MM.1S (cell line): ENCODE results near the gene TUBGCP5.

Experiments used
- CTCF ChIP-seq: fragments of 300-600 bp; sonication (generic); IDR thresholded peaks from 2 replicates; pipeline ENCODE4 v1.5.1; 2016; ENCODE audit warnings: antibody characterized with exemption, low read length, mixed read lengths
- EZH2 ChIP-seq: fragments of 300-600 bp; sonication (generic); optimal IDR thresholded peaks from 2 replicates; pipeline ENCODE3; 2017; ENCODE audit warnings: low read depth, mild to moderate bottlenecking, antibody characterized with exemption, low read length, mixed read lengths

GRCh38 chr15:22973987-22974386 is 65.4 kb downstream of the TUBGCP5 start:
- TF ChIP-seq EZH2 (no peak), CTCF (no peak)
